ENCODE data around the gene RABL6. TPM values are rescaled to one million over a fixed set of nuclear protein-coding genes. Genes with fewer than 3 reads are reported as not detected.

Gene RABL6
- polyA plus RNA-seq, 1 donor: 97.3 TPM

- no peak overlapping the region for H3K27ac ChIP-seq (ENCODE audit: low read length)
- peaks cover 15% of the 10 kb centered on the region for H3K36me3 ChIP-seq (ENCODE audit: control insufficient read depth, insufficient read depth, low read length)
- H3K9me3 ChIP-seq (ENCODE audit: control insufficient read depth, low read depth, low read length): peaks cover 13% of the 10 kb centered on the region
- no peak for DNase-seq
- peaks cover 31% of the 10 kb centered on the region for H3K4me1 ChIP-seq (ENCODE audit: control insufficient read depth, insufficient read depth, low read length)
- H3K4me3 ChIP-seq (ENCODE audit: low read length): no peak overlapping the region
- no CpG with 5 or more reads among the region's 22 CpGs for WGBS (ENCODE audit: insufficient coverage, low lambda C conversion rate)
- peaks cover 18% of the 10 kb centered on the region for H3K27me3 ChIP-seq (ENCODE audit: control insufficient read depth, insufficient read depth, low read length)
Measured at GRCh38 chr9:136803551-136804508, 3.9 kb upstream of the RABL6 start.

GRCh38 chr9:136804509-136805206 lies 3.1 kb upstream of the RABL6 start:
- no peak for DNase-seq

GRCh38 chr9:136805207-136805740 lies 2.5 kb upstream of the RABL6 start:
- Histone ChIP-seq H3K9me3 (ENCODE audit: control insufficient read depth, low read depth, low read length) (peaks cover 2% of the 10 kb centered on the region), H3K4me1 (ENCODE audit: control insufficient read depth, insufficient read depth, low read length) (peaks cover 30% of the 10 kb centered on the region), H3K4me3 (ENCODE audit: low read length) (no peak overlapping the region), H3K36me3 (ENCODE audit: control insufficient read depth, insufficient read depth, low read length) (peaks cover 21% of the 10 kb centered on the region), H3K27ac (ENCODE audit: low read length) (no peak overlapping the region), H3K27me3 (ENCODE audit: control insufficient read depth, insufficient read depth, low read length) (peaks cover 6% of the 10 kb centered on the region)
- no peak for DNase-seq
- no CpG with 5 or more reads among the region's 12 CpGs for WGBS (ENCODE audit: insufficient coverage, low lambda C conversion rate)

More at GRCh38 chr9:136804509-136805206, 3.1 kb upstream of the RABL6 start:
- H3K27me3 ChIP-seq (ENCODE audit: control insufficient read depth, insufficient read depth, low read length): peaks cover 10% of the 10 kb centered on the region
- 80% methylated on average over 1 of the region's 20 CpGs for WGBS (ENCODE audit: insufficient coverage, low lambda C conversion rate)
- H3K4me3 ChIP-seq (ENCODE audit: low read length): no peak overlapping the region
- H3K27ac ChIP-seq (ENCODE audit: low read length): no peak overlapping the region
- peaks cover 5% of the 10 kb centered on the region for H3K9me3 ChIP-seq (ENCODE audit: control insufficient read depth, low read depth, low read length)
- peaks cover 16% of the 10 kb centered on the region for H3K36me3 ChIP-seq (ENCODE audit: control insufficient read depth, insufficient read depth, low read length)
- H3K4me1 ChIP-seq (ENCODE audit: control insufficient read depth, insufficient read depth, low read length): peaks cover 27% of the 10 kb centered on the region

GRCh38 chr9:136806067-136806466 lies 1.7 kb upstream of the RABL6 start:
- H3K36me3 ChIP-seq (ENCODE audit: control insufficient read depth, insufficient read depth, low read length): peaks cover 23% of the 10 kb centered on the region
- H3K27me3 ChIP-seq (ENCODE audit: control insufficient read depth, insufficient read depth, low read length): peaks cover 2% of the 10 kb centered on the region
- H3K9me3 ChIP-seq (ENCODE audit: control insufficient read depth, low read depth, low read length): peaks cover 2% of the 10 kb centered on the region
- no peak overlapping the region for H3K4me3 ChIP-seq (ENCODE audit: low read length)
- no peak for DNase-seq
- H3K4me1 ChIP-seq (ENCODE audit: control insufficient read depth, insufficient read depth, low read length): peaks cover 30% of the 10 kb centered on the region
- no peak overlapping the region for H3K27ac ChIP-seq (ENCODE audit: low read length)
- no CpG with 5 or more reads among the region's 10 CpGs for WGBS (ENCODE audit: insufficient coverage, low lambda C conversion rate)

- peaks cover 2% of the 10 kb centered on the region for H3K9me3 ChIP-seq (ENCODE audit: control insufficient read depth, low read depth, low read length)
- peak overlapping the region; percentile 81 for H3K27ac ChIP-seq (ENCODE audit: low read length)
- no CpG with 5 or more reads among the region's 25 CpGs for WGBS (ENCODE audit: insufficient coverage, low lambda C conversion rate)
- peaks cover 2% of the 10 kb centered on the region for H3K27me3 ChIP-seq (ENCODE audit: control insufficient read depth, insufficient read depth, low read length)
- peaks cover 27% of the 10 kb centered on the region for H3K4me1 ChIP-seq (ENCODE audit: control insufficient read depth, insufficient read depth, low read length)
- peak overlapping the region; percentile 79 for H3K4me3 ChIP-seq (ENCODE audit: low read length)
- no peak for DNase-seq
- H3K36me3 ChIP-seq (ENCODE audit: control insufficient read depth, insufficient read depth, low read length): peaks cover 29% of the 10 kb centered on the region
Measured at GRCh38 chr9:136806631-136807201, 1.0 kb upstream of the RABL6 start.

GRCh38 chr9:136808075-136808805 lies 492 bp downstream of the RABL6 start:
- peaks cover 38% of the 10 kb centered on the region for H3K36me3 ChIP-seq (ENCODE audit: control insufficient read depth, insufficient read depth, low read length)
- peak overlapping the region; percentile 83 for H3K27ac ChIP-seq (ENCODE audit: low read length)
- H3K4me1 ChIP-seq (ENCODE audit: control insufficient read depth, insufficient read depth, low read length): peaks cover 27% of the 10 kb centered on the region
- peak overlapping the region; percentile 76 for H3K4me3 ChIP-seq (ENCODE audit: low read length)
- no peaks in the 10 kb centered on the region for H3K27me3 ChIP-seq (ENCODE audit: control insufficient read depth, insufficient read depth, low read length)
- peak in 1 of 2 donors; percentile 46 for DNase-seq
- WGBS (ENCODE audit: insufficient coverage, low lambda C conversion rate): no CpG with 5 or more reads among the region's 93 CpGs
- peaks cover 2% of the 10 kb centered on the region for H3K9me3 ChIP-seq (ENCODE audit: control insufficient read depth, low read depth, low read length)

- DNase-seq: no peak
- Histone ChIP-seq H3K36me3 (ENCODE audit: control insufficient read depth, insufficient read depth, low read length) (peaks cover 40% of the 10 kb centered on the region), H3K27me3 (ENCODE audit: control insufficient read depth, insufficient read depth, low read length) (no peaks in the 10 kb centered on the region), H3K4me3 (ENCODE audit: low read length) (peak overlapping the region; percentile 50), H3K9me3 (ENCODE audit: control insufficient read depth, low read depth, low read length) (peaks cover 2% of the 10 kb centered on the region), H3K27ac (ENCODE audit: low read length) (peak overlapping the region; percentile 83), H3K4me1 (ENCODE audit: control insufficient read depth, insufficient read depth, low read length) (peaks cover 27% of the 10 kb centered on the region)
- WGBS (ENCODE audit: insufficient coverage, low lambda C conversion rate): 0% methylated on average over 1 of the region's 14 CpGs
Measured at GRCh38 chr9:136808806-136809158, 1.0 kb downstream of the RABL6 start.

GRCh38 chr9:136814725-136815421 lies 7.1 kb downstream of the RABL6 start:
- WGBS (ENCODE audit: insufficient coverage, low lambda C conversion rate): 97% methylated on average over 5 of the region's 13 CpGs
- no peak for DNase-seq
- Histone ChIP-seq H3K36me3 (ENCODE audit: control insufficient read depth, insufficient read depth, low read length) (peaks cover 43% of the 10 kb centered on the region), H3K4me3 (ENCODE audit: low read length) (no peak overlapping the region), H3K27me3 (ENCODE audit: control insufficient read depth, insufficient read depth, low read length) (no peaks in the 10 kb centered on the region), H3K27ac (ENCODE audit: low read length) (no peak overlapping the region), H3K9me3 (ENCODE audit: control insufficient read depth, low read depth, low read length) (no peaks in the 10 kb centered on the region), H3K4me1 (ENCODE audit: control insufficient read depth, insufficient read depth, low read length) (peaks cover 10% of the 10 kb centered on the region)

GRCh38 chr9:136815422-136815782 lies 7.7 kb downstream of the RABL6 start:
- peaks cover 6% of the 10 kb centered on the region for H3K4me1 ChIP-seq (ENCODE audit: control insufficient read depth, insufficient read depth, low read length)

More at GRCh38 chr9:136815422-136815782, 7.7 kb downstream of the RABL6 start:
- Histone ChIP-seq H3K27ac (ENCODE audit: low read length) (no peak overlapping the region), H3K36me3 (ENCODE audit: control insufficient read depth, insufficient read depth, low read length) (peaks cover 40% of the 10 kb centered on the region), H3K9me3 (ENCODE audit: control insufficient read depth, low read depth, low read length) (no peaks in the 10 kb centered on the region), H3K27me3 (ENCODE audit: control insufficient read depth, insufficient read depth, low read length) (no peaks in the 10 kb centered on the region), H3K4me3 (ENCODE audit: low read length) (no peak overlapping the region)
- WGBS (ENCODE audit: insufficient coverage, low lambda C conversion rate): no CpG with 5 or more reads among the region's 1 CpG
- DNase-seq: no peak

All from large intestine (tissue), 3 donors.